Cardiac muscle cell (in vitro differentiated cells and primary cell): ENCODE data around the gene ACAP1. TPM values are rescaled to one million over a fixed set of nuclear protein-coding genes. Genes with fewer than 3 reads are reported as not detected.

Experiments used
- DNase-seq, 2 donors: peaks; one replicate each; pipeline versions ENCODE4 v3.0.0 to v3.0.0-alpha.2; 2010 to 2017; ENCODE audit warnings: low read depth in 1 of 2, low spot score in 1 of 2
- H3K27ac ChIP-seq: fragments of 200-600 bp; sonication (generic); 2 replicates; pipeline ENCODE4 v1.5.1; 2016
- H3K27me3 ChIP-seq: fragments of 200-600 bp; sonication (generic); 2 replicates; pipeline ENCODE4 v1.6.0; 2016; ENCODE audit warnings: control low read depth
- H3K36me3 ChIP-seq: fragments of 200-600 bp; sonication (generic); 2 replicates; pipeline ENCODE4 v1.5.1; 2016; ENCODE audit warnings: control low read depth
- H3K4me1 ChIP-seq: fragments of 200-600 bp; sonication (generic); 2 replicates; pipeline ENCODE4 v1.8.1; 2017; ENCODE audit warnings: low read depth, mild to moderate bottlenecking, mixed run types
- H3K4me3 ChIP-seq: fragments of 200-600 bp; sonication (generic); 2 replicates; pipeline ENCODE4 v1.5.1; 2016; ENCODE audit warnings: mild to moderate bottlenecking
- H3K9me3 ChIP-seq: fragments of 200-600 bp; sonication (generic); 2 replicates; pipeline ENCODE4 v1.5.1; 2017; ENCODE audit warnings: low read depth, mild to moderate bottlenecking, control low read depth
- polyA plus RNA-seq: library from polyadenylated mRNA; unstranded; fragments of >200 nt; fragmentation: Nextera tagmentation; extraction: Ambion mirVana; gene quantifications from 2 replicates; pipeline ENCODE4 v1.2.1, GENCODE V29; 2016
- total RNA-seq: library from RNA; depleted of rRNA; stranded (reverse); fragments of >200 nt; gene quantifications from 2 replicates; pipeline ENCODE4 v1.2.3, GENCODE V29; 2016
- TF ChIP-seq, protein P1 (sequence below): IDR thresholded peaks from 2 replicates; pipeline ENCODE4 v1.5.1; 2012; ENCODE audit warnings: low read depth, mild to moderate bottlenecking, low read length

ACAP1 gene
- total and polyA plus RNA-seq, 2 experiments from 2014 or later = 1.4 to 32.1 TPM

DNA sequence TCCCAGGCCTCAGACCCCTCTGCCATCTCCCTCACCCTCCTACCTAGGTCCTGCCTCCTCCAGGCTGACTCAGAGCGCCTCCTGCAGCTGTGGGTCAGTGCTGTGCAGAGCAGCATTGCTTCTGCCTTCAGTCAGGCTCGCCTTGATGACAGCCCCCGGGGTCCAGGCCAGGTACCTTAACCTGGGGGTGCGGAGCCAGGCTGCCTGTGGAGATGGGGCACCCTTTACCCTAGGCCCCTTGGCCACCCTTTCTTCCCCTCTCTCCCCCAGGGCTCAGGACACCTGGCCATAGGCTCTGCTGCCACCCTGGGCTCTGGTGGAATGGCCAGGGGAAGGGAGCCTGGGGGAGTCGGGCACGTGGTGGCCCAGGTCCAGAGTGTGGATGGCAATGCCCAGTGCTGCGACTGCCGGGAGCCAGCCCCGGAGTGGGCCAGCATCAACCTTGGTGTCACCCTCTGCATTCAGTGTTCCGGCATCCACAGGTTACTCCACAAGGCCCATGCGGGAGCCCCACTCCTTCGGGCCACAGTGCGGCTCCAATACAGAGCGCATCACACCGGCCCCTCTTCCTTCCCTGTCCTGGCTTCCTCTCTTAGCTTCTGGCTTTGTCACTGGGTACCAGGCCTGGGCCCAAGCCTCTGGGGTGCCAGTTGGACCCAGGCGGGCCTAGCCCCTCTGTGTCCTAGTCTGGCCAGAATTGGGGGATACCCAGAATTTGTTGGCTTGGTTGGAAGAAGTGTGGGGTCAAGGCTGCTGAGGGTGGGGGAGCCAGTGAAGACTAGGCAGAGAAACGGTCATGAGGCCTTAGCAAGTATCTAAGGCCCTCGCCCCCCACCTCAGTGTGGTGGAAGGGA, 10.7 kb downstream of the ACAP1 start:
- no peak for DNase-seq
- H3K4me3 ChIP-seq = no peak overlapping the region
- no peaks in the 10 kb centered on the region for H3K36me3 ChIP-seq
- peak overlapping the region; percentile 58 for H3K27ac ChIP-seq
- no peaks in the 10 kb centered on the region for H3K27me3 ChIP-seq
- peaks cover 7% of the 10 kb centered on the region for H3K4me1 ChIP-seq
- TF ChIP-seq, protein P1, sequence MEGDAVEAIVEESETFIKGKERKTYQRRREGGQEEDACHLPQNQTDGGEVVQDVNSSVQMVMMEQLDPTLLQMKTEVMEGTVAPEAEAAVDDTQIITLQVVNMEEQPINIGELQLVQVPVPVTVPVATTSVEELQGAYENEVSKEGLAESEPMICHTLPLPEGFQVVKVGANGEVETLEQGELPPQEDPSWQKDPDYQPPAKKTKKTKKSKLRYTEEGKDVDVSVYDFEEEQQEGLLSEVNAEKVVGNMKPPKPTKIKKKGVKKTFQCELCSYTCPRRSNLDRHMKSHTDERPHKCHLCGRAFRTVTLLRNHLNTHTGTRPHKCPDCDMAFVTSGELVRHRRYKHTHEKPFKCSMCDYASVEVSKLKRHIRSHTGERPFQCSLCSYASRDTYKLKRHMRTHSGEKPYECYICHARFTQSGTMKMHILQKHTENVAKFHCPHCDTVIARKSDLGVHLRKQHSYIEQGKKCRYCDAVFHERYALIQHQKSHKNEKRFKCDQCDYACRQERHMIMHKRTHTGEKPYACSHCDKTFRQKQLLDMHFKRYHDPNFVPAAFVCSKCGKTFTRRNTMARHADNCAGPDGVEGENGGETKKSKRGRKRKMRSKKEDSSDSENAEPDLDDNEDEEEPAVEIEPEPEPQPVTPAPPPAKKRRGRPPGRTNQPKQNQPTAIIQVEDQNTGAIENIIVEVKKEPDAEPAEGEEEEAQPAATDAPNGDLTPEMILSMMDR = no peak
- no peaks in the 10 kb centered on the region for H3K9me3 ChIP-seq

DNA sequence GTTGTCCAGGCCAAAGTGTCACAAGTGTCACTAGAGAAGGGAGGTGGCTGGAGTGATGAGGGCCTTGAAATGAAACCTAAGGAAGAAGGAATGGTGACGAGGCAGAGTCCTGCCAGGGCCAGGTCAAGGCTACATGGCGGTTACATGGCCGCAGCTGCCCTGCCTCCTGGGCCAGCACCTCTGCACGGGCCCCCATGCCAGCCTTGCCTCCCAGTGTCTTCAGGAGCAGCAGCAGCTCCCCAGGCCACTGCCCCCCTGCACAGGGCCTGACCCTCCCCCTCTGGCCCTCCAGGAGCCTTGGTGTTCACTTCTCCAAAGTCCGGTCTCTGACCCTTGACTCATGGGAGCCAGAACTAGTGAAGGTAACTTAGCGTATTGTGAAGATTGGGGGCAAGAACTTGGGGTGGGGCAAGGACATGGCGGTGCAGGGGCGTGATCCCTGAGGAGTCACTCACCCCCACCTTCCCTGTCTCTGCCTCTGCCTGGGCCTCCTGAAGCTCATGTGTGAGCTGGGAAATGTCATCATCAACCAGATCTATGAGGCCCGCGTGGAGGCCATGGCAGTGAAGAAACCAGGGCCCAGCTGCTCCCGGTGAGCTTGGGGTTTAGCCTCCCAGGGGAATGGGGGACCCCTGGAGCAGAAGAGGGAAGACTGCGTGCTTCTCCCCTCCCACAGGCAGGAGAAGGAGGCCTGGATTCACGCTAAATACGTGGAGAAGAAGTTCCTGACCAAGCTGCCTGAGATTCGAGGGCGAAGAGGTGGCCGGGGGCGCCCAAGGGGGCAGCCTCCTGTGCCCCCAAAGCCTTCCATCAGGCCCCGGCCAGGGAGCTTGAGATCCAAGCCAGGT, 11.5 kb downstream of the ACAP1 start:
- Histone ChIP-seq H3K4me3 (no peak overlapping the region), H3K27me3 (no peaks in the 10 kb centered on the region), H3K9me3 (no peaks in the 10 kb centered on the region), H3K4me1 (peaks cover 11% of the 10 kb centered on the region), H3K27ac (peak overlapping the region; percentile 58), H3K36me3 (no peaks in the 10 kb centered on the region)
- no peak for DNase-seq
- TF ChIP-seq, protein P1 = no peak

DNA sequence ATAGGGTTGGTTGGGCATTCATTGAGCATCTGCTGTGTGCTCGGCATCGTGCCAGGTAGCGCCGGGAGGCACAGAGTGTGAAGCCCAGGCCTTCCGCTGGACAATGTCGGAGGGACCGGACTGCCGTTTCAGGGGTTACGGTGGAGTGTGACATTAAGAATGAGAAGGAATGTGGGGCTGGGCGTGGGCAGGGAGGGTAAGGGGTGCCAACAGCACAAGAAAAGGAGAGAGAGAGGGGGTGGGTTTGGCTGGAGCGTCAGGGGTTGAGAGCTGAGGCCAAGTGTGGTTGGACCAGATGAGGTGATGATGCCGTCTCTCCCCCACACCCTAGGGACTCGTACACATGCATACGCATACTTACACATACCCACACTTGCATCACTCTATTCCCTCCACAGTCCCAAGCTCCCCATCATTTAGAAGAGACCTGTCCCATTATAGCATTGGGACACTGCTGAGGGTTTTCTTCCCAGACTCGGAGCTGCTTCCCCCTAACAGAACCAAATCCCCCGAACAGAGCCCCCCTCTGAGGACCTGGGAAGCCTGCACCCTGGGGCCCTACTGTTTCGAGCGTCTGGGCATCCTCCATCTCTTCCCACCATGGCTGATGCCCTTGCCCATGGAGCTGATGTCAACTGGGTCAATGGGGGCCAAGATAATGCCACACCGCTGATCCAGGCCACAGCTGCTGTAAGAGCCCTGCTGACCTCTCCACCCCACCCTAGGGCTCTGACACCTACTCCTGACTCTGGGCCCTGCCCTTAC, 12.3 kb downstream of the ACAP1 start:
- DNase-seq = peak in 1 of 2 donors; percentile 62
- Histone ChIP-seq H3K4me1 (peaks cover 13% of the 10 kb centered on the region), H3K36me3 (no peaks in the 10 kb centered on the region), H3K27ac (no peak overlapping the region), H3K9me3 (no peaks in the 10 kb centered on the region), H3K4me3 (no peak overlapping the region), H3K27me3 (no peaks in the 10 kb centered on the region)
- TF ChIP-seq, protein P1 = no peak

DNA sequence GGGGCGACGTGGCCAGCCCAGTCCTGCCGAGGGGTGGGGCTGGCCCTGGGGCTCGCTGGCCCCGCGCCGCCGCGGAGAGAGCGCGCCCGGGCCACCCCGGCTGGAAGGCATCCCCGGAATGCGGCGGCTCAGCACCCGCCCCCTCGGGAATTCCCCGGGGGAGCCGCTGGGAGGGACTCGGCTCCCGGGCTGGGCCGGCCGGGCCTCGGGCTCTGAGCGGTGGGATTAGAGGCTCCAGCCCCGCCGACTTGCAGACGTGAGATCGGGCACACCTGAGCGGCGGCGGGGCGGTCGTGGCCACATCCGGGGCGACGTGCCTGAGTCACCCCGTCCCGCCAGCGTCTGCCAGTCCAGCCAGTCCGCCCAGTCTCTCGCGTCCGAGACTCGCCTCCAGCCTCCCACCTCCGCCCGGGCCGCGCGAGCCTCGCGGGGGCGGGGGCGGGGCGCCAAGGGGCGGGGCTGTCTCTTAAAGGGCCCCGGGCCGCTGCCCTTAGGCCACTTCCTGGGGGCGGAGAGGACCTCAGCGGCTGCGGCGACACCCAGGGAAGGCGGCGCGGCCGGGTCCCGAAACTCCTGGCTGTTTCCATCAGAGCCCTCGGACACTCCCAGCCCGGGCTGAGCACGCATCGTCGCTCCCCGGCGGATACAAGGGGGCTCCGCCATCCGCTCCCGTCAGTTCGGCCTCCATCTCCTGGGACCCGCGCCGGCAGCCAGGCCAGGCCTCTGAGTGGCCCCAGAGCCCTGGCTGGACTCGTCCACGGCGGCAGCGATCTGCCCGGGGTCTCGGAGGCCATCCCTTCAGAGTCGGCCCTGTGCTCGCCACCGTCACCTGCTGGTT, 15.6 kb downstream of the ACAP1 start, which contains the start of gene KCTD11:
Gene KCTD11 (plus strand): TSS at position 498 of the 838 bp plus-strand sequence.
- H3K4me3 ChIP-seq = peak within 1 kb of the TSS; percentile 54
- no peaks in the 10 kb centered on the region for H3K36me3 ChIP-seq
- peak; percentile 94 to 96 for DNase-seq
- H3K4me1 ChIP-seq = peaks cover 13% of the 10 kb centered on the region
- no peaks in the 10 kb centered on the region for H3K9me3 ChIP-seq
- H3K27ac ChIP-seq = peak within 1 kb of the TSS; percentile 97
- H3K27me3 ChIP-seq = no peaks in the 10 kb centered on the region
- TF ChIP-seq, protein P1 = no peak
